Erythroblast (primary cell): Measurements from ENCODE around the gene ELAVL1.

ENCODE experiments used
- DNase-seq, 2 experiments: peaks; one replicate each; lab custom pipeline; 2025; lab: John Stamatoyannopoulos, UW
- GATA1 ChIP-seq: IDR thresholded peaks from 2 replicates; pipeline ENCODE4 v1.6.1; 2011; ENCODE audit warnings: low read depth, mild to moderate bottlenecking, control low read depth, low read length, moderate library complexity
- POLR2A ChIP-seq: IDR thresholded peaks from 2 replicates; pipeline ENCODE4 v1.6.1; 2011; ENCODE audit warnings: mild to moderate bottlenecking, low read length

The ELAVL1 gene

DNA sequence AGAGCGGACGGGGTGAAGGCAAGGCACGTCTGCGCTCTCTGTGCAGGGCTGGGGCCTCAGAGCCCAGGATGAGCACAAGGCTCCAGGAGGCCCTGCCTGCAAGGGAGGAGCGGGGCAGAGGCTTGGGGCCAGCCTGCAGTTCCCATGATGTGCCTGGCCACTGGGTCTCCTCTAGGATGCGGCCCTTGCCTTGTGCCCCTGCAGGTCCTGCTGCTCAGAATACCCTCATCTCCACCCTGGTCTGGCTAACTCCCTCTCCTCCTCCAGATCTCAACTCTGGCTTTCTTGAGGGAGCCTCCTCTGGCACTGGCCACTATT lies 27.8 kb downstream of the ELAVL1 start:
- no peak for TF ChIP-seq GATA1
- no peak for TF ChIP-seq POLR2A
- DNase-seq, result no peak

DNA sequence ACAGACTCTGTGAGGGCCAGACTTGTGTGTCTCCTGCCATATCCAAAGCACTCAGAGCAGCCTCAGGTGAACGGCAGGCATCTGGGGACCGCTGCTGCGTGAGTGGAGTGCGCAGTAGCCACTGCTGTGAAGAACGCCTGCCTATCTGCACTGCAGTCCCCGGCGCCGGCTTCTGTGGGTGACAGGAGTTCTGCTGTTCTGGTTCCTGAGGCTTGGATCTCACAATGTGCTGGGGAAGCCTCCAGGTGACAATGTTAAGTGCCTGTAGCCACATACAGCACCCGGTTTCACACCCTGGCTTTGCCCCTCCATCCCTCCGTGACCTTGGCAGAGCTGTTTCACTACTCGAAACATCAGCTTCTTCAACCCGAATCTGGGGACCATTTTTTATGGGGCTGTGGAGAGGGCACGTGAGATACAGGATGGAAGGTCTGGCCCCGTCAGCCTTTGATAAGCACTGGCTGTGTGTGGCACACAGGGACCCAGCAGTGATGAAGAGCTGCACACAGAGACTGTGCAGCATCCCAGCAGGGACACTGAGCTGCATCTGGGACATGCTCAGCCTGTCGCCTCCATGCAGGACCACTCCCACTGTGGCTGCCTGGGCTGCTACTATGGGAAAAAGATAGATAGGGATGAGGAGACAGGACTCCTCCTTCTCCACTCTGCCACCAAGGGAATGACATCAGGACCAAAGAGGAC lies 28.3 kb downstream of the ELAVL1 start:
- DNase-seq, result no peak
- TF ChIP-seq GATA1 (no peak), POLR2A (no peak)

DNA sequence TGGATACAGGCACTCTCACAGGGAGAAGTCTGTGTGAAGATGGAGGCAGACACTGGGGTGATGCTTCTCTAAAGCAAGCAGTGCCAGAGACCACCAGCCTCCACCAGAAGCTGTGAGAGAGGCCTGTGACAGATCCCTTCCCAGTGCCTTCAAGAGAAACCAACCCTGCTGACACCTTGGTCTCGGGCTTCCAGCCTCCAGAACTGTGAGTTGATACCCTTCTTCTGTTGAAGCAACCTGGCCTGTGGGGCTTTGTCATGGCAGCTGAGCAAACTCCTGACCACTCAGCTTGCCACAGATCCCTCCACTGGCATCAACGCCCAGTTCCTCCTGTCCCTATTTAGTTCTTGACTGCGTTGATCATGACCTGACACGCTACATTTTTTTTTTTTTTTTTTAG lies 29.0 kb downstream of the ELAVL1 start:
- DNase-seq, result no peak
- TF ChIP-seq POLR2A, result no peak
- TF ChIP-seq GATA1, result no peak

DNA sequence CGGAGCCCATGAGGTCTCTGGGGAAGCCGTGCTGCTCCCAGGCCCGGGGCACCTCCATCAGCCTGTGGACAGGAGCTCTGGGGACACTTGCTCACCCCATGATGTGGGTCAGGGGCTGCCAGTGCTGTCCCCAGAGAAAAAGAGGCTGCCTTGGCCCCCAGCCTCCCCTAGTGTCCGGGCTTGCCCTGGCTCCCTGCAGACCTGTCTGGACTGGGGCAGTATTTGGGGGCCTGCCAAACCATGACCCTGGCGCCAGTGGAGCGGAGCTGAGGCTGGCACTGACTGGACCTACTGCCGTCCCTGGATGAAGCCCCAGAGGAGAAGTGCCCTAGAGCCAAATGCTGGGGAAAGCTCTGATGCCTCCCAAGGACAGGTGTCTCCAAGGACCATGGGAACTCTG lies 30.4 kb downstream of the ELAVL1 start:
- no peak for DNase-seq
- TF ChIP-seq GATA1, result no peak
- no peak for TF ChIP-seq POLR2A

DNA sequence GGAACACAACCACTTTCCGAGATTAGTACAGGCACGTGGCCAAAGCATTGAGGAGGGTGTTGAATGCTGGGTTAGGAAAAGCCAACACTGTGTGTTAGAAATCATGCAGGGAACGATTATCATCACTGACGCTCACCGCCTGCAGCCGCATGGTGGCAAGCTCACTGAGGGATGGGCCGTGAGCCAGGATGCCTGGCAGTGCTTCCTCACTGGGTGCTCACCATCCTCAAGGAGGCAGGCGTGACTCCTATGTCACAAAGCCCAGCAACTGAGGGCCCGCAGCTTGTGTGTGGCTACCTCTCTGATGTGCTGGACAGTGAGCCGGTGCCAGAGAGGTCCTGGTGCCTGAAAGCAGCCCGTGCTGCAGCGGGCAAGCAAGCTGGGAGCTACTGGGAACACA lies 31.6 kb downstream of the ELAVL1 start:
- TF ChIP-seq GATA1, result no peak
- no peak for TF ChIP-seq POLR2A
- no peak for DNase-seq

DNA sequence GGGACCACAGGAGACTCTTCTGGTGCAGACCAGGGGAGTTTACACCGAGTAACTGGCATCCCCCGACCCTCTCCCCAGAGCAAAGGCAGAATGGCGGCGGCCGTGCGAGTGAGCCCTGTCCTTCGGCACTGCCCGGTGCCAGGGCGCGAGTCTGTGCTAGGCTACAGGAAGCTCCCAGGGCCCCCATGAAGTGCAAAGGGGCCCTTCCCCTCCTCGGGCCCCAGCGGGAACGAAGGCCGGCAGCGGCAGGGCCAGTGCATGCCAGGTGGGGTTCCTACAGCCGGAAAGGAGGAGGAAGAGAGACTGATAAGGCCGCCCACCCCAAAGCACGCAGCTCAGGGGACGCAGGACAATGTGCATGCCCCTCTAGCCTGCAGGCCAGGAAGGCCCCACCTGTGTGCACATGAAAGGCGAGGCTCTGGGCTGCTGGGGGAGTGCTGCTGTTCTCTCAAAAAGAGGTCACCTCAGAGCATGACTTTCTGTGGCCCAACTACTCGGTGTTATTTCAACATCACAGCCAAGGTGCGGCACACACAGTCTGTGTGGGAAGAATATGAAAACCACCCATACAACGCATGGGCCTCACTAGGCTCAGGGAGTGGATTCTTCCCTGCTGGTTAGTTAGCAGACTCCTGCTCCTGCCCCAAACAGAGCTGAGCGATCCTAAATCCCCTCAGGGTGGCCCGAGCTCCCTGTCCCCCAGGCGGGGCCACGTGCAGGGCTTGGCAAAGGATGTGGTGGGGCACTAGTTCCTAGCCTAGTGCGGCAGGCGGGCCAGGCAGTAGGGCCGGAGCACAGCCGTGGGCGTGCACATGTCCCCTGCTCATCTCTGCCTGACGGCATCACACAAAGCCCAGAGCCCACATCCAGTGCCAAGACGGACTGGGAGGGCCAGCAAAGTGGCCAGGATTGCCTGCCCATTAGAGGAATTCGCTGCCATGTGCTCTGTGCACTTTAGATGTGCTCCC lies 33.6 kb downstream of the ELAVL1 start:
- DNase-seq, result no peak
- TF ChIP-seq GATA1, result no peak
- TF ChIP-seq POLR2A, result no peak

DNA sequence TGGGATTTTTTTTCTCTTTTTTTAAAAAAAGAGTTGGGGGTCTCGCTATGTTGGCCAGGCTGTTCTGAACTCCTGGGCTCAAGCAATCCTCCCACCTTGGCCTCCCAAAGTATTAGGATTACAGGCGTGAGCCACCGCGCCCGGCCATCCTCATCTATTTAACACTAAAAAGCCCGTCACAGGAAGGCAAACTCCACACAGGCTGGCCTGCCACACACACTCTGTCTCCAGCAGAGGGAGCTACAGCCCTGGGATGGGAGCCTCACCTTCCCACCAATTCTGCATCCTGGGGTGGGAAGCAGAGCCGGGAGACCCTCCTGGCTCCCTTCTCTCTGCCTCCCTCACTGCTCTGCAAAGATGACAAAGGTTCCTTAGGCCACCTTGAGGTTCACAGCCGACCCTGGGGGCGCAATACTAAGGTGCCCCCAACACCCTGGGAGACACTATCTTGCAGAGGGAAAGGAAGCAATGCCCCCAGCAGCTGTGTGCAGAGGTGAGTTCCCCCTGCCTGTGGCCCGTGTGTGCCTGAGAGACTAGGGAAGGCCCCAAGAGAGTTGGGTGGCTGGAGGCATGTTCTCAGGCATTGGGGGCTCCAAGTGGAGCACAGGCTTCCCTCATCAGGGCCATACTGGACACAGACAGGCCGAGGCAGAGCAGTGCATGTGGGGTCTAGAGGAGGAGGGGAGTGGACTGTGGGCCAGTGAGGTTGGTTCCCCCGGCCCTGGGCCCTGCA lies 34.6 kb downstream of the ELAVL1 start:
- TF ChIP-seq POLR2A, result no peak
- no peak for TF ChIP-seq GATA1

DNA sequence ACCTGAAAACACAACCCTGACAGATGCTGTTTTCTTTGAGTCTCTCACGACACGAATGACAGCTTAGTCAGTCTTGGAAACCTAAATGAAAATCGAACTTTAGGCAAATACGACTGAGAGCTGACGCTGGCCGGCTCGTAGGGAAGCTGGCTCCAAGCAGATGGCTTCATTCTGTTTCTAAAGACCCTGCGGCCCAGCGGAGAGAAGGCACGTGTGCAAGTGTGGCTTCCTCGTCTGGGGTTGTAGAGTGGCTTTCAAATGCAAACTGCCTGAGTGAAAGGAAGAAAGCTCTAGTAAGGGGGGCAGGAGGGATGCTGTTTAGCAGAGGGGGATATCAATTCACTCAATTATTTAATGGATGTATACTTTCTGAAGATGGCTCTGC lies 35.9 kb downstream of the ELAVL1 start:
- DNase-seq, result no peak
- TF ChIP-seq POLR2A, result no peak
- TF ChIP-seq GATA1, result no peak

More for the DNA sequence above, 34.6 kb downstream of the ELAVL1 start:
- peak; percentile 42 to 68 for DNase-seq

DNA sequence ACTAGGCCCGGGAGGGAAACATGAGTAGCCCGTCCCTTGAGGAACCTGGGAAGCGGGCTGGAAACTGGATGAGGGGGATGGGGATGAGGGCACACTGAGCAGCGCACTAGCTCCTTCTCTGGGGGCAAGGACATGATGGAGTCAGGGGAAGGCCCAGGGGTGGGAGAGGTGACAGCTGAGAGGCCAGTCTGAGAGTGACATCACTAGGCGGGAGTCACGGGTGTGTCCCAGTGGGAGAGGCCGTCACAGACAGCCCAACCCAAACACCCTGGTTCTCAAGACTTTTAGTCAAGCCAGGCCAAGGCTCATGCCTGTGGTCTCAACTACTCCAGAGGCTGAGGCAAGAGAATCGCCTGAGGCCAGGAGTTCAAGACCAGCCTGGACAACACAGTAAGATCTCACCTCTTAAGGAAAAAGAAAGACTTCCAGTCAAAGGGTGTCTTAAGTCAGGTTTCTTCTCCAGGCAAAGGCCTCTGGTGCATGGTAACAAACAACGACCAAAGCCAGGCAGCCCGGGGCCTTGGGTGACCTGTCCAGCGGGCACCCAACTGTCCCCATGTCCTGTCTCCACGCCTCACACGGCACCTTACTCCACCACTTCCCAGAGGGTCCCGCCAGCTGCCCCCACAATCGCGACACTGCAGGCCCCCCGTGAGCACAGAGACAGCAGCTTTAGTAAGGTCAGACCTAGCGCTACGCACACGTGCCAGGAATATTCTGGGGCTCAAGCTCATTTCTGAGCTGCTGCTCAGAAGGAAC lies 36.5 kb downstream of the ELAVL1 start:
- TF ChIP-seq POLR2A (no peak), GATA1 (no peak)
- peak; percentile 77 to 88 for DNase-seq

DNA sequence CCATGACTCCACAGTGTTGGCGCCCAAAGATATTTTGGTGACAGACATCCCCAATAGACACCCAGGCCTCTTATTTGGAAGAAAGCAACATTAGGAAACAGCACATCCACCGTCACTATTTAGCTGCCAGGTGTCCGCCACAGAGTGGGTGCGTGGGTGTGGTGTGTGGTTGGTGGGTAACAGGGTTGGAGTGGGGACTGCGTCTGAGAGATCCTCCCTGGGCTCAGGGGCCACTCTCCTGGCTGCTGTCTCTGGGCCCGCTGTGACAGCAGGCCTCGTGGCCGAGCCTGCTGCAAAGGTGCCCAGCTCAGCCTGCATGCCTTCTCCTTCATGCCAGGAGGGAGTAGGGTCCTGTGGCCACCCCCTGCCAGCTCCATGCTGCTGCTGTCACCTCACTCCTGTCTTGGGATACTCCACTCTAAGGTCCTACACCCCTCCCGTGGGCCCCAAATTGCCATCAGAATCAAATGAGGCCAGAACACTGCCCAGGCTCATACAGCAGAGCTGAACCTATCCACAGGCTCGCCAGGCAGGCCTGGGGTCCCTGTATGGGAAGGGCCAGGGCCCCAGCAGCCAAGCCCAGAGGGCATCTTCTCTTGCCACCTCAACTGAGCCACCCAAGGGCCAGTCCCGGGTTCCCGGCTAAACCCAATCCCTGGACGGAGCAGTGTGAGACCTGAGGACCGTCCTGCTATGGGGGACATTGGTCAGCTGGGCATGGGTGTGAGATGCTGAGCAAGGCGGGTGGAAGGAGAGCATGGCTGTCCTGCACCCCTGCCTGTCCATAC lies 37.2 kb downstream of the ELAVL1 start:
- DNase-seq, result no peak
- TF ChIP-seq POLR2A (no peak), GATA1 (no peak)

DNA sequence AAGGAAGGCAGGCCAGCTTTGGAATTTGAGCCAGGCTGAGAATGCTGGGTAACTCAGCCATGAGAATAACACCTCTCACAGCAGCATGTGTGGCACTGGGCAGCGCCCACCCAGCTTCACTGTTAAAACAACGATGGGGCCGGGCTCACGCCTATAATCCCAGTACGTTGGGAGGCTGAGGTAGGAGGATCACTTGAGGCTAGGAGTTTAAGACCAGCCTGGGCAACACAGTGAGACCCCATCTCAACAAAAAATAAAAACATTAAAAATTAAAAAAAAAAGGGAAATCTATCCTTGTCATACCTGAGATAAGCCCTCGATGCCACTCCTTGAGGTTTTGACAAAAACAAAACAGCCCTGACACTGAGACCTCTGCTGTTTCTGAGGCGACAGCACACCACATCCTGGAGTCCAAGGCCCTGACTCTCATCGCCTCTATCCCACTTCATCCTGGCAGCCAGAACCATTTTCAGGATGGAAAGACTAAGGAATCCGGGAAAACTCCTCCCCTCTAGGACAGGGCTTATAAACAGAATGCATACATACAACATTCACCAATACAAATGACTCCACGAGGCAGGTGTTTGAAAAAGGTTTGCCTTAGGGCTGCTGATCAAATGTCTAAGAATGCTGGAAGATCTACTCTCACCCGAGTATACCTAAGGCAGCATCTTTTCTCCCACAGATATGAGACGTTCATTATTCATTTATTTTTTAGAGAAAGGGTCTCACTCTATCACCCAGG lies 39.3 kb downstream of the ELAVL1 start:
- TF ChIP-seq POLR2A (no peak), GATA1 (no peak)
- no peak for DNase-seq

DNA sequence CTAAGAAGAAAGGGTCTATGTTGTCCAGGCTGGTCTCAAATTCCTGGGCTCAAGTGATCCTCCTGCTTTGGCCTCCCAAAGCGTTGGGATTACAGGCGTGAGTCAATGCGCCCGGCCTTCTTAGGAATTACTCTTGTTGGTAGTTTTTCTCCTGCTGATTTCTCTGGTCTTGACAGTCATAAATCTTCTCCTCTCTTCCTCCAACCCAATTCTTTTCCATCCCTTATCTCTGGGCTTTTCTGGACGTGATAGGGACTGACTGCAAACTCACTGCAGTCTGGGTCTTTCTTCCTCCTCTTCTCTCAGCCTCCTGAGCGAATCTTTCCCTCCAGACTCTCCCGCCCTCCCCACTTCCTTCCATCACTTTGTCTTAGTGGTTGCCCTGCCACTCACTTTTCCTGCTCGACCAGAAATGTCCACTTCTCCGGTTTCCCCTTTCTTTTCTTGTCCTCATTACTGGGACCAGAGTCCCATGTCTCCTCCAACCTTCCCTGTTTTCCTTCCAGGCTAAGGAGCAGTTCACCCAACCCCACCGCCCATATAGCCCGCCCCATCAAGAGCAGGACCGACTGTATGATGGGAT lies 40.1 kb downstream of the ELAVL1 start:
- DNase-seq, result no peak
- TF ChIP-seq GATA1 (no peak), POLR2A (no peak)
